H9 (cell line): ENCODE measurements around the gene FZD10. TPM values are rescaled to one million over a fixed set of nuclear protein-coding genes. Genes with fewer than 3 reads are reported as not detected.

ENCODE experiments used
- DNase-seq: peaks from one replicate; pipeline ENCODE4 v3.0.0-alpha.2; 2017
- H2AFZ ChIP-seq: one replicate; pipeline ENCODE4 v1.6.1; 2013; ENCODE audit warnings: mild to moderate bottlenecking, low read length, control low read depth, moderate library complexity
- H2AK5ac ChIP-seq: 2 replicates; pipeline ENCODE4 v1.6.1; 2013; ENCODE audit warnings: low read length, control low read depth, mixed read lengths; ENCODE audit not compliant: insufficient read length
- H2BK120ac ChIP-seq: one replicate; pipeline ENCODE4 v1.6.1; 2013; ENCODE audit warnings: low read depth, mild to moderate bottlenecking, low read length, control low read depth, inconsistent platforms; ENCODE audit not compliant: poor library complexity, severe bottlenecking
- H2BK12ac ChIP-seq: 2 replicates; pipeline ENCODE4 v1.6.1; 2013; ENCODE audit warnings: low read length, control low read depth, mixed read lengths, low read depth; ENCODE audit not compliant: insufficient read length
- H2BK15ac ChIP-seq: 2 replicates; pipeline ENCODE4 v1.6.1; 2013; ENCODE audit warnings: low read depth, low read length, control low read depth
- H2BK20ac ChIP-seq: one replicate; pipeline ENCODE4 v1.6.1; 2013; ENCODE audit warnings: low read depth, mild to moderate bottlenecking, low read length, control low read depth, inconsistent platforms; ENCODE audit not compliant: poor library complexity, severe bottlenecking
- H2BK5ac ChIP-seq: 2 replicates; pipeline ENCODE4 v1.6.1; 2013; ENCODE audit warnings: low read length, control low read depth, mixed read lengths; ENCODE audit not compliant: insufficient read length
- H3K14ac ChIP-seq: 2 replicates; pipeline ENCODE4 v1.6.1; 2013; ENCODE audit warnings: low read length, control low read depth; ENCODE audit not compliant: insufficient read depth
- H3K18ac ChIP-seq: 2 replicates; pipeline ENCODE4 v1.6.1; 2013; ENCODE audit warnings: low read depth, mild to moderate bottlenecking, mixed read lengths, low read length, control low read depth; ENCODE audit not compliant: insufficient read length
- H3K23ac ChIP-seq: 2 replicates; pipeline ENCODE4 v1.6.1; 2013; ENCODE audit warnings: low read length, control low read depth, mixed read lengths, low read depth; ENCODE audit not compliant: insufficient read length
- H3K23me2 ChIP-seq: 2 replicates; pipeline ENCODE4 v1.6.1; 2013; ENCODE audit warnings: low read depth, mild to moderate bottlenecking, mixed read lengths, low read length, control low read depth; ENCODE audit not compliant: insufficient read length, poor library complexity, severe bottlenecking
- H3K27ac ChIP-seq: 2 replicates; pipeline ENCODE4 v1.5.1; 2013; ENCODE audit warnings: low read length, control low read depth, mixed read lengths, low read depth; ENCODE audit not compliant: insufficient read length
- H3K27me3 ChIP-seq: 2 replicates; pipeline ENCODE4 v1.6.1; 2013; ENCODE audit warnings: low read length, control low read depth, inconsistent platforms; ENCODE audit not compliant: insufficient read depth
- H3K4ac ChIP-seq: 2 replicates; pipeline ENCODE4 v1.6.1; 2013; ENCODE audit warnings: low read depth, mild to moderate bottlenecking, control low read depth, inconsistent platforms, low read length, moderate library complexity
- H3K4me1 ChIP-seq: 2 replicates; pipeline ENCODE4 v1.6.1; 2013; ENCODE audit warnings: low read length, control low read depth, inconsistent platforms; ENCODE audit not compliant: insufficient read depth
- H3K4me2 ChIP-seq: 2 replicates; pipeline ENCODE4 v1.6.1; 2013; ENCODE audit warnings: low read length, control low read depth, mixed read lengths; ENCODE audit not compliant: insufficient read length, insufficient read depth
- H3K56ac ChIP-seq: 2 replicates; pipeline ENCODE4 v1.6.1; 2013; ENCODE audit warnings: low read depth, mild to moderate bottlenecking, mixed read lengths, low read length, control low read depth; ENCODE audit not compliant: insufficient read length
- H3K79me1 ChIP-seq: 2 replicates; pipeline ENCODE4 v1.6.1; 2013; ENCODE audit warnings: low read depth, mild to moderate bottlenecking, moderate library complexity, low read length, control low read depth, inconsistent platforms; ENCODE audit not compliant: insufficient read depth, poor library complexity, severe bottlenecking
- H3K79me2 ChIP-seq: 2 replicates; pipeline ENCODE4 v1.6.1; 2013; ENCODE audit warnings: low read length, control low read depth, inconsistent platforms; ENCODE audit not compliant: insufficient read depth
- H3K9ac ChIP-seq: 2 replicates; pipeline ENCODE4 v1.6.1; 2013; ENCODE audit warnings: low read length, control low read depth, mixed read lengths; ENCODE audit not compliant: insufficient read length; ENCODE audit errors: extremely low read depth
- H3K9me3 ChIP-seq: one replicate; pipeline ENCODE4 v1.6.1; 2013; ENCODE audit warnings: low read depth, low read length, inconsistent platforms; ENCODE audit not compliant: control insufficient read depth
- H3T11ph ChIP-seq: one replicate; pipeline ENCODE4 v1.6.1; 2013; ENCODE audit warnings: mild to moderate bottlenecking, low read length, control low read depth, inconsistent platforms
- H4K20me1 ChIP-seq: one replicate; pipeline ENCODE4 v1.6.1; 2013; ENCODE audit not compliant: control insufficient read depth, insufficient read length, insufficient read depth
- H4K5ac ChIP-seq: 2 replicates; pipeline ENCODE4 v1.6.1; 2013; ENCODE audit warnings: low read depth, mild to moderate bottlenecking, mixed read lengths, low read length, control low read depth; ENCODE audit not compliant: insufficient read length
- H4K8ac ChIP-seq: replicated peaks from 2 replicates; pipeline ENCODE4 v1.6.1; 2013; ENCODE audit warnings: low read length, control low read depth, mixed read lengths, low read depth; ENCODE audit not compliant: insufficient read length
- H4K91ac ChIP-seq: 2 replicates; pipeline ENCODE4 v1.6.1; 2013; ENCODE audit warnings: low read depth, mild to moderate bottlenecking, moderate library complexity, mixed read lengths, low read length, control low read depth; ENCODE audit not compliant: insufficient read length
- H3K27ac Mint-ChIP-seq, 3 experiments: 2 replicates in 2 of 3; 3 replicates in 1 of 3; pipeline ENCODE4 v1.8.0; 2020 to 2021; ENCODE audit warnings: mixed read lengths in 3 of 3, mild to moderate bottlenecking in 1 of 3, moderate library complexity in 1 of 3
- H3K27me3 Mint-ChIP-seq: 2 replicates; pipeline ENCODE4 v1.8.0; 2021; ENCODE audit warnings: low read depth, mild to moderate bottlenecking, moderate library complexity, mixed read lengths
- H3K36me3 Mint-ChIP-seq, 3 experiments: 2 replicates in 2 of 3; 3 replicates in 1 of 3; pipeline ENCODE4 v1.8.0; 2020 to 2021; ENCODE audit warnings: low read depth in 3 of 3, mixed read lengths in 3 of 3; ENCODE audit not compliant: insufficient read depth in 1 of 3
- H3K4me1 Mint-ChIP-seq, 2 experiments: 2 replicates each; pipeline ENCODE4 v1.8.0; 2020; ENCODE audit warnings: mixed read lengths in 2 of 2
- H3K4me3 Mint-ChIP-seq, 2 experiments: 2 replicates in 1 of 2; 3 replicates in 1 of 2; pipeline ENCODE4 v1.8.0; 2020 to 2021; ENCODE audit warnings: mild to moderate bottlenecking in 2 of 2, mixed read lengths in 2 of 2, moderate library complexity in 1 of 2
- H3K9me3 Mint-ChIP-seq, 2 experiments: 2 replicates in 1 of 2; 3 replicates in 1 of 2; pipeline ENCODE4 v1.8.0; 2020; ENCODE audit warnings: mild to moderate bottlenecking in 2 of 2, mixed read lengths in 2 of 2, moderate library complexity in 1 of 2
- WGBS: extraction: QIAGEN DNeasy Blood & Tissue Kit; methylation state at CpG from one replicate; pipeline ENCODE4 v1.1.7; 2013; ENCODE audit warnings: missing lambda C conversion rate, low lambda C conversion rate, mixed read lengths; ENCODE audit not compliant: insufficient read length; ENCODE audit errors: extremely low coverage; 5-methylcytosine and 5-hydroxymethylcytosine counted together
- total RNA-seq: library from RNA; stranded (reverse); gene quantifications from 2 replicates; pipeline ENCODE4 v1.2.1, GENCODE V29; 2021
- TF ChIP-seq, protein P1 (sequence below): fragments of 200-600 bp; sonication (generic); conservative IDR thresholded peaks from 3 replicates; pipeline ENCODE4 v1.8.0; 2021; ENCODE audit warnings: antibody characterized with exemption, mild to moderate bottlenecking

FZD10 gene
- total RNA-seq, 1 experiment from 2014 or later = 1.0 TPM

DNA sequence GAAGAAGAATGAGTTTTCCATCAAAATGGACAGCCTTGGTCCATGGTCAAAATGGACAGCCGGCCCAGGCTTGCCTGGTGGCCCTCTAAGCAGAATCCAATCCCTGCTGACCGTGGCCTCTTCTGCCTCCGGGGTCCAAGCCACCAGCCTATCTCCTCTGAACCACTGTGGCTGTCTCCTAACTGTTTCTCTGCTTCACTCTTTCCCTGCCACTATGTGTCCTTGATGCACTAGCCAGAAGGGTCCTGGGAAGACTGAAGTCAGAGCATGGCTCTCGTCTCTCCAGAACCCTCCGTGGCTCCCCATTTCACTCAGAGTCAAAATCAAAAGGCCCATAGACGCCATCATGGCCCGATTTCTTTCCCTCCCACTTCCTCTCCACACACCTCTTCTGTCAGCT, 8.5 kb upstream of the FZD10 start:
- H3K4me3 Mint-ChIP-seq = no peak overlapping the region
- H3K9me3 Mint-ChIP-seq = no peaks in the 10 kb centered on the region; a peak in 1 of 5 replicates
- peaks cover 34% of the 10 kb centered on the region for H3K27me3 ChIP-seq
- no peak overlapping the region for H3K56ac ChIP-seq
- peaks cover 6% of the 10 kb centered on the region; the same call in 1 of the 2 replicates for H3K4me1 ChIP-seq
- H3K27ac Mint-ChIP-seq = no peak overlapping the region
- no peak overlapping the region for H3K27ac ChIP-seq
- no peak overlapping the region for H2BK12ac ChIP-seq
- no peak for DNase-seq
- WGBS = no CpG with 5 or more reads among the region's 7 CpGs
- no peaks in the 10 kb centered on the region for H4K20me1 ChIP-seq
- no peaks in the 10 kb centered on the region for H3K79me1 ChIP-seq
- no peak overlapping the region for H4K8ac ChIP-seq
- TF ChIP-seq, protein P1, sequence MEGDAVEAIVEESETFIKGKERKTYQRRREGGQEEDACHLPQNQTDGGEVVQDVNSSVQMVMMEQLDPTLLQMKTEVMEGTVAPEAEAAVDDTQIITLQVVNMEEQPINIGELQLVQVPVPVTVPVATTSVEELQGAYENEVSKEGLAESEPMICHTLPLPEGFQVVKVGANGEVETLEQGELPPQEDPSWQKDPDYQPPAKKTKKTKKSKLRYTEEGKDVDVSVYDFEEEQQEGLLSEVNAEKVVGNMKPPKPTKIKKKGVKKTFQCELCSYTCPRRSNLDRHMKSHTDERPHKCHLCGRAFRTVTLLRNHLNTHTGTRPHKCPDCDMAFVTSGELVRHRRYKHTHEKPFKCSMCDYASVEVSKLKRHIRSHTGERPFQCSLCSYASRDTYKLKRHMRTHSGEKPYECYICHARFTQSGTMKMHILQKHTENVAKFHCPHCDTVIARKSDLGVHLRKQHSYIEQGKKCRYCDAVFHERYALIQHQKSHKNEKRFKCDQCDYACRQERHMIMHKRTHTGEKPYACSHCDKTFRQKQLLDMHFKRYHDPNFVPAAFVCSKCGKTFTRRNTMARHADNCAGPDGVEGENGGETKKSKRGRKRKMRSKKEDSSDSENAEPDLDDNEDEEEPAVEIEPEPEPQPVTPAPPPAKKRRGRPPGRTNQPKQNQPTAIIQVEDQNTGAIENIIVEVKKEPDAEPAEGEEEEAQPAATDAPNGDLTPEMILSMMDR = no peak
- no peaks in the 10 kb centered on the region for H3K23me2 ChIP-seq
- peaks cover 87% of the 10 kb centered on the region for H3K27me3 Mint-ChIP-seq
- no peak overlapping the region for H2BK120ac ChIP-seq
- H3K4me1 Mint-ChIP-seq = peaks cover 7 to 15% of the 10 kb centered on the region in 2 experiments
- H2BK20ac ChIP-seq = no peak overlapping the region
- H2AK5ac ChIP-seq = no peak overlapping the region
- H3K4ac ChIP-seq = no peak overlapping the region
- H2BK5ac ChIP-seq = no peak overlapping the region
- H2AFZ ChIP-seq = no peak overlapping the region
- no peak overlapping the region for H3K4me2 ChIP-seq
- no peak overlapping the region for H3K9ac ChIP-seq
- no peak overlapping the region for H3K23ac ChIP-seq
- H3K14ac ChIP-seq = no peak overlapping the region
- H2BK15ac ChIP-seq = no peak overlapping the region
- no peak overlapping the region for H4K5ac ChIP-seq
- no peak overlapping the region for H3K18ac ChIP-seq
- no peaks in the 10 kb centered on the region for H3K79me2 ChIP-seq
- no peaks in the 10 kb centered on the region for H3K36me3 Mint-ChIP-seq
- H3K9me3 ChIP-seq = no peaks in the 10 kb centered on the region
- H3T11ph ChIP-seq = no peak overlapping the region
- H4K91ac ChIP-seq = no peak overlapping the region
